Muscle layer of duodenum (tissue), 2 donors: ENCODE measurements around the gene PAX8.

ENCODE experiments used
- H3K27ac ChIP-seq: one replicate; pipeline ENCODE4 v1.7.0; 2013; ENCODE audit warnings: mild to moderate bottlenecking, low read length
- H3K27me3 ChIP-seq: one replicate; pipeline ENCODE4 v1.7.0; 2013; ENCODE audit warnings: low read depth, mild to moderate bottlenecking, control low read depth, low read length
- H3K36me3 ChIP-seq, 2 donors: one replicate each; pipeline ENCODE4 v1.7.0; 2013; ENCODE audit warnings: low read length in 2 of 2, control low read depth in 1 of 2, mild to moderate bottlenecking in 1 of 2; ENCODE audit not compliant: insufficient read depth in 2 of 2, control insufficient read depth in 1 of 2
- H3K4me1 ChIP-seq, 2 donors: one replicate each; pipeline ENCODE4 v1.7.0; 2013; ENCODE audit warnings: low read length in 2 of 2, mild to moderate bottlenecking in 2 of 2, control low read depth in 1 of 2, moderate library complexity in 1 of 2; ENCODE audit not compliant: insufficient read depth in 2 of 2, control insufficient read depth in 1 of 2
- H3K4me3 ChIP-seq, 2 donors: one replicate each; pipeline ENCODE4 v1.7.0; 2013; ENCODE audit warnings: low read length in 2 of 2, low read depth in 1 of 2, mild to moderate bottlenecking in 1 of 2
- H3K9me3 ChIP-seq, 2 donors: one replicate each; pipeline ENCODE4 v1.7.0; 2013; ENCODE audit warnings: low read length in 2 of 2, control low read depth in 1 of 2, mild to moderate bottlenecking in 1 of 2; ENCODE audit not compliant: control insufficient read depth in 1 of 2
- donor health status: healthy.

Gene PAX8

GRCh38 chr2:113216321-113216720 lies 62.4 kb downstream of the PAX8 start:
- Histone ChIP-seq H3K4me1 (peaks cover 16 to 20% of the 10 kb centered on the region in 2 donors), H3K9me3 (no peaks in the 10 kb centered on the region), H3K27ac (no peak overlapping the region), H3K4me3 (no peak overlapping the region), H3K27me3 (no peaks in the 10 kb centered on the region), H3K36me3 (no peaks in the 10 kb centered on the region)

GRCh38 chr2:113215056-113215455 lies 63.7 kb downstream of the PAX8 start:
- H3K36me3 ChIP-seq, result no peaks in the 10 kb centered on the region
- H3K27ac ChIP-seq, result no peak overlapping the region
- peaks cover 21 to 23% of the 10 kb centered on the region in 2 donors for H3K4me1 ChIP-seq
- no peaks in the 10 kb centered on the region for H3K27me3 ChIP-seq
- H3K4me3 ChIP-seq, result no peak overlapping the region
- no peaks in the 10 kb centered on the region for H3K9me3 ChIP-seq

GRCh38 chr2:113214141-113214540 lies 64.6 kb downstream of the PAX8 start:
- Histone ChIP-seq H3K9me3 (no peaks in the 10 kb centered on the region), H3K27ac (no peak overlapping the region), H3K4me3 (no peak overlapping the region), H3K27me3 (no peaks in the 10 kb centered on the region), H3K36me3 (no peaks in the 10 kb centered on the region), H3K4me1 (peaks cover 20 to 21% of the 10 kb centered on the region in 2 donors)

GRCh38 chr2:113213061-113213930 lies 65.4 kb downstream of the PAX8 start:
- no peak overlapping the region for H3K4me3 ChIP-seq
- H3K4me1 ChIP-seq, result peaks cover 17 to 18% of the 10 kb centered on the region in 2 donors
- H3K36me3 ChIP-seq, result no peaks in the 10 kb centered on the region
- H3K9me3 ChIP-seq, result no peaks in the 10 kb centered on the region
- no peak overlapping the region for H3K27ac ChIP-seq
- no peaks in the 10 kb centered on the region for H3K27me3 ChIP-seq

GRCh38 chr2:113212245-113213060 lies 66.3 kb downstream of the PAX8 start:
- Histone ChIP-seq H3K9me3 (no peaks in the 10 kb centered on the region), H3K27ac (peak overlapping the region; percentile 52), H3K27me3 (no peaks in the 10 kb centered on the region), H3K4me3 (no peak overlapping the region), H3K36me3 (no peaks in the 10 kb centered on the region), H3K4me1 (peaks cover 11 to 15% of the 10 kb centered on the region in 2 donors)

GRCh38 chr2:113211226-113212105 lies 67.3 kb downstream of the PAX8 start:
- no peaks in the 10 kb centered on the region for H3K27me3 ChIP-seq
- H3K36me3 ChIP-seq, result no peaks in the 10 kb centered on the region
- peak overlapping the region; percentile 52 for H3K27ac ChIP-seq
- H3K4me3 ChIP-seq, result no peak overlapping the region
- no peaks in the 10 kb centered on the region for H3K9me3 ChIP-seq
- H3K4me1 ChIP-seq, result peaks cover 6 to 15% of the 10 kb centered on the region in 2 donors

- Histone ChIP-seq H3K27me3 (no peaks in the 10 kb centered on the region), H3K27ac (no peak overlapping the region), H3K36me3 (no peaks in the 10 kb centered on the region), H3K4me3 (no peak overlapping the region), H3K9me3 (no peaks in the 10 kb centered on the region), H3K4me1 (peaks cover 6 to 15% of the 10 kb centered on the region in 2 donors)
These were observed 69.0 kb downstream of the PAX8 start for GRCh38 chr2:113209646-113210171.

- H3K36me3 ChIP-seq, result no peaks in the 10 kb centered on the region
- H3K4me3 ChIP-seq, result no peak overlapping the region
- no peak overlapping the region for H3K27ac ChIP-seq
- peaks cover 6 to 15% of the 10 kb centered on the region in 2 donors for H3K4me1 ChIP-seq
- no peaks in the 10 kb centered on the region for H3K27me3 ChIP-seq
- no peaks in the 10 kb centered on the region for H3K9me3 ChIP-seq
These were observed 69.6 kb downstream of the PAX8 start for GRCh38 chr2:113209011-113209645.

- no peak overlapping the region for H3K27ac ChIP-seq
- no peaks in the 10 kb centered on the region for H3K27me3 ChIP-seq
- H3K4me3 ChIP-seq, result no peak overlapping the region
- H3K36me3 ChIP-seq, result no peaks in the 10 kb centered on the region
- peaks cover 6 to 15% of the 10 kb centered on the region in 2 donors for H3K4me1 ChIP-seq
- H3K9me3 ChIP-seq, result no peaks in the 10 kb centered on the region
These were observed 70.3 kb downstream of the PAX8 start for GRCh38 chr2:113208396-113208795.

- H3K4me1 ChIP-seq, result peaks cover 6 to 11% of the 10 kb centered on the region in 2 donors
- H3K4me3 ChIP-seq, result no peak overlapping the region
- H3K36me3 ChIP-seq, result no peaks in the 10 kb centered on the region
- H3K9me3 ChIP-seq, result no peaks in the 10 kb centered on the region
- H3K27me3 ChIP-seq, result no peaks in the 10 kb centered on the region
- no peak overlapping the region for H3K27ac ChIP-seq
These were observed 71.7 kb downstream of the PAX8 start for GRCh38 chr2:113207021-113207420.
